ENCODE measurements around the gene BMP3. TPM values are rescaled to one million over a fixed set of nuclear protein-coding genes. Genes with fewer than 3 reads are reported as not detected.

BMP3 gene
- total and polyA plus RNA-seq, 2 donors (not counting 3 experiments of a cell fraction or from before 2014, with no cell fraction given): not detected

GRCh38 chr4:81062001-81062400 lies 31.5 kb downstream of the BMP3 start:
- Histone ChIP-seq H2AFZ (ENCODE audit: low read depth, low read length) (no peak overlapping the region), H3K27ac (ENCODE audit: insufficient read depth, low read depth, low read length) (no peak overlapping the region), H4K20me1 (replicated peaks; ENCODE audit: control insufficient read depth, extremely low read depth, insufficient read depth, low read length) (no peaks in the 10 kb centered on the region), H3K79me2 (ENCODE audit: control insufficient read depth, insufficient read depth, low read length) (no peaks in the 10 kb centered on the region), H3K9ac (replicated peaks; ENCODE audit: extremely low read depth, insufficient read depth, low read length) (no peak overlapping the region), H3K27me3 (ENCODE audit: control insufficient read depth in 2 of 2, insufficient read depth in 2 of 2, low read length in 2 of 2) (no peaks in the 10 kb centered on the region), H3K9me1 (replicated peaks; ENCODE audit: control insufficient read depth, extremely low read depth, insufficient read depth, low read length) (no peaks in the 10 kb centered on the region), H3K36me3 (ENCODE audit: control insufficient read depth in 2 of 2, extremely low read depth in 1 of 2, insufficient read depth in 2 of 2, low read length in 2 of 2) (no peaks in the 10 kb centered on the region), H3K4me3 (replicated peaks in 1 of 3; ENCODE audit: insufficient read depth in 1 of 3, low read depth in 1 of 3, low read length in 3 of 3) (no peak overlapping the region), H3K9me3 (replicated peaks; ENCODE audit: control insufficient read depth, insufficient read depth, low read length) (no peaks in the 10 kb centered on the region), H3K4me2 (ENCODE audit: insufficient read depth, low read length) (no peak overlapping the region), H3K4me1 (ENCODE audit: control insufficient read depth, extremely low read depth, insufficient read depth, low read length) (no peaks in the 10 kb centered on the region)
- dilution Hi-C loops (cut with MboI; ENCODE audit: extremely low pct_ligation_motif_present, low sequenced_read_pairs): no loop called here
- TF ChIP-seq GATA2 (IDR thresholded peaks at IDR 0.05; ENCODE audit: insufficient read depth, insufficient read length, low read depth, low read length) (no peak), JUN (IDR thresholded peaks at IDR 0.05; ENCODE audit: borderline replicate concordance, insufficient read depth, insufficient read length, low read depth) (no peak), MYC (IDR thresholded peaks at IDR 0.05; ENCODE audit: low read depth, low read length) (no peak), POLR2AphosphoS5 (IDR thresholded peaks at IDR 0.05; ENCODE audit: insufficient read depth, low read depth, low read length) (no peak), MAX (IDR thresholded peaks at IDR 0.05; ENCODE audit: insufficient read depth, insufficient read length) (no peak)
- intact Hi-C loops (cut with micrococcal nuclease): no loop called here
- BruUV-seq (replicated peaks): no TSS peak
- no peak for FAIRE-seq
- ChIA-PET POLR2A (no interaction called here), CTCF (interaction anchor here (1.1 kb wide), 2 partner anchors 9 to 19 kb away, joined by 3 to 4 read pairs; no protein-coding TSS in a partner anchor)
- no peak for DNase-seq (ENCODE audit: low read depth, low spot score)

GRCh38 chr4:81065446-81065845 lies 34.9 kb downstream of the BMP3 start:
- CTCF ChIA-PET: interaction anchor here (0.9 kb wide), 1 partner anchor 25 kb away, joined by 3 read pairs; no protein-coding TSS in a partner anchor
- H3K79me2 ChIP-seq (ENCODE audit: control insufficient read depth, insufficient read depth, low read length): no peaks in the 10 kb centered on the region
- POLR2A ChIA-PET: no interaction called here

More at GRCh38 chr4:81065446-81065845, 34.9 kb downstream of the BMP3 start:
- FAIRE-seq (no peak), DNase-seq (ENCODE audit: low read depth, low spot score) (no peak)
- no peaks in the 10 kb centered on the region for H3K9me3 ChIP-seq (replicated peaks; ENCODE audit: control insufficient read depth, insufficient read depth, low read length)
- no peaks in the 10 kb centered on the region for H3K36me3 ChIP-seq (ENCODE audit: control insufficient read depth in 2 of 2, extremely low read depth in 1 of 2, insufficient read depth in 2 of 2, low read length in 2 of 2)
- no TSS peak for BruUV-seq (replicated peaks)
- H3K27me3 ChIP-seq (ENCODE audit: control insufficient read depth in 2 of 2, insufficient read depth in 2 of 2, low read length in 2 of 2): no peaks in the 10 kb centered on the region
- no peak overlapping the region for H3K4me2 ChIP-seq (ENCODE audit: insufficient read depth, low read length)
- dilution Hi-C loops (cut with MboI; ENCODE audit: extremely low pct_ligation_motif_present, low sequenced_read_pairs) (no loop called here), intact Hi-C loops (cut with micrococcal nuclease) (no loop called here)
- no peaks in the 10 kb centered on the region for H4K20me1 ChIP-seq (replicated peaks; ENCODE audit: control insufficient read depth, extremely low read depth, insufficient read depth, low read length)
- no peaks in the 10 kb centered on the region for H3K4me1 ChIP-seq (ENCODE audit: control insufficient read depth, extremely low read depth, insufficient read depth, low read length)
- no peak overlapping the region for H3K27ac ChIP-seq (ENCODE audit: insufficient read depth, low read depth, low read length)
- no peak overlapping the region for H3K9ac ChIP-seq (replicated peaks; ENCODE audit: extremely low read depth, insufficient read depth, low read length)
- H3K4me3 ChIP-seq (replicated peaks in 1 of 3; ENCODE audit: insufficient read depth in 1 of 3, low read depth in 1 of 3, low read length in 3 of 3): no peak overlapping the region
- no peak overlapping the region for H2AFZ ChIP-seq (ENCODE audit: low read depth, low read length)
- H3K9me1 ChIP-seq (replicated peaks; ENCODE audit: control insufficient read depth, extremely low read depth, insufficient read depth, low read length): no peaks in the 10 kb centered on the region
- no peak for TF ChIP-seq JUN (IDR thresholded peaks at IDR 0.05; ENCODE audit: borderline replicate concordance, insufficient read depth, insufficient read length, low read depth)
- TF ChIP-seq POLR2A (IDR thresholded peaks at IDR 0.05; ENCODE audit: low read depth, low read length): no peak
- no peak for TF ChIP-seq EZH2 (IDR thresholded peaks at IDR 0.05; ENCODE audit: borderline replicate concordance, low read depth, low read length, severe bottlenecking)
- no peak for TF ChIP-seq MYC (IDR thresholded peaks at IDR 0.05; ENCODE audit: low read depth, low read length)
- no peak for TF ChIP-seq POLR2AphosphoS5 (IDR thresholded peaks at IDR 0.05; ENCODE audit: insufficient read depth, low read depth, low read length)
- no peak for TF ChIP-seq FOS (IDR thresholded peaks at IDR 0.05; ENCODE audit: borderline replicate concordance, insufficient read depth, low read length)
- TF ChIP-seq MAX (IDR thresholded peaks at IDR 0.05; ENCODE audit: insufficient read depth, insufficient read length): no peak
- no peak for TF ChIP-seq CTCF (IDR thresholded peaks at IDR 0.05; ENCODE audit: extremely low read depth in 1 of 2, insufficient read depth in 1 of 2, low read depth in 1 of 2, low read length in 2 of 2)
- TF ChIP-seq GATA2 (IDR thresholded peaks at IDR 0.05; ENCODE audit: insufficient read depth, insufficient read length, low read depth, low read length): no peak

Data from endothelial cell of umbilical vein (primary cell).